Measurements from ENCODE around the gene DDT. TPM values are rescaled to one million over a fixed set of nuclear protein-coding genes. Genes with fewer than 3 reads are reported as not detected.
"Not testable (repeated sequence)": the region's sequence is repeated elsewhere in the genome, so short reads cannot be mapped to it uniquely, and the experiment has no call there.

Gene DDT
- total RNA-seq, 1 experiment from 2014 or later, result 188 TPM

GRCh38 chr22:23989583-23990244 lies 15.5 kb upstream of the DDT start:
- DNase-seq (ENCODE audit: low spot score), result not testable (repeated sequence)

GRCh38 chr22:23986538-23987178 lies 12.4 kb upstream of the DDT start:
- DNase-seq (ENCODE audit: low spot score), result not testable (repeated sequence)

GRCh38 chr22:23986089-23986488 lies 11.8 kb upstream of the DDT start:
- not testable (repeated sequence) for DNase-seq (ENCODE audit: low spot score)

- DNase-seq (ENCODE audit: low spot score), result peak; percentile 43
Measured at GRCh38 chr22:23984430-23984829, 10.2 kb upstream of the DDT start.

DNA sequence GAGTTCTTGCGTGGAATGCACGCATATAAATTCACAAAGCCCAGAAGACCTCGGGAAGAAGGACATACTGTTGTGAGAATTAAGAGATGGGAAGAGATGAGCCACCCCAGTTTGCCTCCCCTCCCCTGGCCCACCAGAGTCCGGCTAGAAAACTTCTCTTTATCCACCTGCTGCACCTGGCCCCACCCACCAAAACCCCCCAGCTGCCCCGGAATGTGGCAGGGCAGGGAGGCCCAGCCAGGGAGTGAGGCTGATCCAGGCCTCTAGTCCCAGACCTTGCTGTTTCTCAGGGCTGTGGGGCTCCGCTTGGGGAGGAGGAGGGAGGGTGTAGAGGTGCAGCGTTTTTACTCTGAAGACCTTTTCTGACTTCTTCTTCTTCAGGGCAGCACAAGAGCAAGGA lies 6.3 kb upstream of the DDT start:
- not testable (repeated sequence) for DNase-seq (ENCODE audit: low spot score)

GRCh38 chr22:23979557-23980240 lies 5.5 kb upstream of the DDT start, which contains the start of gene GSTT2:
GSTT2 (plus strand) TSS chr22:23980134.
- DNase-seq (ENCODE audit: low spot score), result not testable (repeated sequence)

DNA sequence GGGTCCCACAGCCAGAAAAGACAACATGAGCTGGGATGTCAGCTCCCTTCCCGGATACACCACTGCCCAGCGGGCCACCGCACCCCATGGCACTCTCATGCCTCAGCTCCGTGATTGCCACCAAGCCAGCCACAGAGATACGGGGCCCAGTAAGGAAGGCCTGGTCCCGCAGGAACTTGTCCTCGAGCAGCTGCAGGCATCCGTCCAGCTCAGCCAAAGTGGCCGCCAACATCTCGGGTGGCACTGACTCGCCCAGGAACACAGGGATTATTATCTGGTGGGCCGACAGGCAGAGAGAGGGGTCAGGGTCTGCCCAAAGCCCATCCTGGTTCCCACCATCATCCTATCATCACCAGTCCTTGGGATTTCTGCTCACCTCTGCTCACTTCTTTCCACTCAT lies 3.1 kb upstream of the DDT start:
- DNase-seq (ENCODE audit: low spot score), result not testable (repeated sequence)

DNA sequence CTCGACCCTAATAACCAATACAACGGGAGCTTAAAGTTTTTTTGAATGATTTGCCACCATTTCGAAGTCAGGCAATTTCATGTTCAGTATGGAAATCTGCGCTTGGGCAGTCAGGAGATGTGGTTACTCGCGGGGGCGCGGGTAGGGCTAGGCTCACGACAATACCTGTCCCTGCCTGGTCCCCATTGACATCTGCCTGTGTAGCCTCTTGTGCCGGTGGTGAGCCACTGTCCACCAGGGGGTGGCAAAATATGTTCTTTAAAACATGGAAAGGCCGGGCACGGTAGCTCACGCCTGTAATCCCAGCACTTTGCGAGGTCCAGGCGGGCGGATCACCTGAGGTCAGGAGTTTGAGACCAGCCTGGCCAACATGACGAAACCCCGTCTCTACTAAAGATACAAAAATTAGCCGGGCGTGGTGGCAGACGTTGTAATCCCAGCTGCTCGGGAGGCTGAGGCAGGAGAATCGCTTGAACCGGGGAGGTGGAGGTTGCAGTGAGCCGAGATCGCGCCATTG lies 653 bp upstream of the DDT start:
- not testable (repeated sequence) for DNase-seq (ENCODE audit: low spot score)

DNA sequence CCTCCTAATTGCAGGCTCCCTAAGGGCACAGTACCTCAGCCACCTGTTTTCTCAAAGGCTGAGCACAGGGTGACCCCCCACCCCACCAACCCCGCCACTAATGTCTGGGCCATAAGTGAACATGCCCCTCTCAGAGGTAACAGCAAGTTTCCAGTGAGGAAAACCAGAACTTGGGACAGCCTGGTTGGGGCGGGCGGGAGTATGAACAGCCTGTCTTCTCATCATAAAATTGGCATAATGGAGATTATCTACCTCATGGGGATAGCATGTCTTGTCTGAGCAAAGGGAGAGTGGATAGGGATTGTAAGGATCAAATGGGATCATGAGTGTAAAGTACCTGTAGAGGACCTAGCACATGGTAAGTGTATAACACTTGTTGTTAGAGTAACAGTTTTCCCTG lies 2.3 kb downstream of the DDT start:
- DNase-seq (ENCODE audit: low spot score), result not testable (repeated sequence)

DNA sequence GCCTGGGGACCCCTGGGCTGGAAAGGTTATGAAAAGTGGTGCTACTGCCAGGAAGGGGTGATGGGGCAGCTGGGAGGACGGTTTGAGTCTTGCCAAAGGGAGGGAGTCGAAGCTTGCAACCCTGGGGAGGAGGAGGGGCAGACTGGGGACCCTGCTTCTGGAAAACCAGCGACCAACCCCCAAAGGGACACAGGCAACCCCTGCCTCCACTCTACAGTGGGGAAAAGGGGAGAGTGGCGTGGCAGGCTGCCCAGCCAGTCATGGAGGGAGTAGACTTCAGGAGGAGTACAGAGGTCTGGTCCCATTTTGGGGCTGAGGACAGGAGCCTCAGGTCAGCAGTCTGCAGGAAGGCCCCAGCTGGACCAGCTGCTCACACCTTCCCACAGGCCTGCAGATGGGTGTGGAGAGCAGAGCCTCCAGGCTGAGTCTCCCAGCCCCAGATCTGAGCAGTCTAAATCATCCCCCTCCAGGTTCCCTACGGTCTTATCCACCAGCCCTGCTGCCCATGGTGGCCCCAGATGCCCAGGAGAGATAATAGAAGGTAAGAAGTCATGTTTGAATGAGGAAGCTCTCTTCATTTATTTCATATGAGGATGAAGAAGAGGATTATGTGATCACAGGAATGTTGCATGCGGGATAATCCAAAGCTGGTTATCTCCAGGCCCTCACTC lies 3.3 kb downstream of the DDT start:
- no peak for DNase-seq (ENCODE audit: low spot score)

GRCh38 chr22:23970201-23970641 lies 4.0 kb downstream of the DDT start:
- DNase-seq (ENCODE audit: low spot score), result no peak

DNA sequence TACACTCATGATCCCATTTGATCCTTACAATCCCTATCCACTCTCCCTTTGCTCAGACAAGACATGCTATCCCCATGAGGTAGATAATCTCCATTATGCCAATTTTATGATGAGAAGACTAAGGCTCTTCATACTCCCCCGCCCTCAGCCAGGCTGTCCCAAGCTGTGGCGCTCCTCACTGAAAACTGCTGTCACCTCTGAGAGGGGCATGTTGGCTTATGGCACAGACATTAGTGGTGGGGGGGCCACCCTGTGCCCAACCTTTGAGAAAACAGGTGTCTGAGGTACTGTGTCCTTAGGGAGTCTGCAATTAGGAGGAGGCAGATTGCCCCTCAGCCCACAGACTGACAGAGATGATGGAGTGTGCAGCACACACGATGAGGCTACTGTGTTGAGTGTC lies 5.2 kb downstream of the DDT start:
- no peak for DNase-seq (ENCODE audit: low spot score)

DNA sequence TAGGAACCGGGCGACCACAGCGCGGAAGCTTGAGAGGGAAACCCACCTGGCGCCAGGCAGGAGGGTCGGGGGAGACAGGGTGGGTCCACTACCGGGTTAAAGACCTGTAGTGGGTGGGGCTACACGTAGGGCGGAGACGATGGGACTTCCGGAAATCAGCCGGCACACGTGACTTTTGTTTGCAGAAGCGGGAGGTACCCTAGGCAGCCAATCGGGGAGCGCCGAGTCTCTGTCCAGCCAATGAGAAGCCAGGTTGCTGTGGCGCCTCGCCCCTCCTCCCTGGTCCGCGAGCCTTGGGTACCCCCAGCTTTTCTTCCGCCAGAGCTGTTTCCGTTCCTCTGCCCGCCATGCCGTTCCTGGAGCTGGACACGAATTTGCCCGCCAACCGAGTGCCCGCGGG lies 7.7 kb downstream of the DDT start, which contains the start of gene DDTL:
TSS of gene DDTL (plus strand) at position 321 of the 400 bp plus-strand sequence. CDS start at position 348, 27 bp downstream.
- not testable (repeated sequence) for DNase-seq (ENCODE audit: low spot score)

DNA sequence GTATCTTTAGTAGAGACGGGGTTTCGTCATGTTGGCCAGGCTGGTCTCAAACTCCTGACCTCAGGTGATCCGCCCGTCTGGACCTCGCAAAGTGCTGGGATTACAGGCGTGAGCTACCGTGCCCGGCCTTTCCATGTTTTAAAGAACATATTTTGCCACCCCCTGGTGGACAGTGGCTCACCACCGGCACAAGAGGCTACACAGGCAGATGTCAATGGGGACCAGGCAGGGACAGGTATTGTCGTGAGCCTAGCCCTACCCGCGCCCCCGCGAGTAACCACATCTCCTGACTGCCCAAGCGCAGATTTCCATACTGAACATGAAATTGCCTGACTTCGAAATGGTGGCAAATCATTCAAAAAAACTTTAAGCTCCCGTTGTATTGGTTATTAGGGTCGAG lies 8.1 kb downstream of the DDT start:
- DNase-seq (ENCODE audit: low spot score), result not testable (repeated sequence)

- DNase-seq (ENCODE audit: low spot score), result not testable (repeated sequence)
Measured at GRCh38 chr22:23961084-23961771, 13.0 kb downstream of the DDT start, which contains the start of gene GSTT2B. GSTT2B (minus strand) TSS chr22:23961195; CDS start chr22:23961131, 64 bp downstream.

- peak; percentile 42 for DNase-seq (ENCODE audit: low spot score)
Measured at GRCh38 chr22:23956301-23956900, 17.8 kb downstream of the DDT start.

- DNase-seq (ENCODE audit: low spot score), result not testable (repeated sequence)
Measured at GRCh38 chr22:23955886-23956285, 18.4 kb downstream of the DDT start.

- not testable (repeated sequence) for DNase-seq (ENCODE audit: low spot score)
Measured at GRCh38 chr22:23954991-23955305, 19.3 kb downstream of the DDT start.

DNA sequence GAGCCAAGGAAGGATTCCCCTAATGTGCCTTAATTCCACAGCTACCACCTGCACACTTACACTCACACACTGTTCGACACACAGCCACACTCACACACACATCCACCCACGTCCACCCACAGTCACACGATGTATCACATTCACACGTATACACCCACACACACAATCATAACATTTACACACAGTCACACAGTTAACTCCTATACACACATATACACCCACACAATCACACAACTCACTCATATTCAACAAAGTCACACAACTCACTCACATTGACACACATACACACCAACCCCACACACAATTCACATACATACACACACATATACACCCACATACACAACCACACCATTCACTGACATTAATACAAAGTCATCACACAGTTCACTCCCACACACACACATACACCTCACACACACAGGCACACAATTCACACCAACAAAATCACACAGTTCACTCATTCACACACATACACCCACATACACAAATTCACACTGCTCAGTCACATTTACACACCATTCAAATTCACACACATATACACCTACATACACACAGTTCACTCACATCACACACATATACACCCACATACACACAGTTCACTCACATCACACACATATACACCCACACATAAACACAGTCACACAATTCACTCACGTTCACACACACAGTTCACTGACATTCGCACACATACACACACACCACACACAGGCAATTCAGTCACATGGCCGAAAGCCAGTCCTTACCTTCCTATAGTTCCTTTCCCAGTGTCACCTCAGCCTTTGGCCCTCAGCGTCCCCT lies 19.8 kb downstream of the DDT start:
- DNase-seq (ENCODE audit: low spot score), result not testable (repeated sequence)

DNA sequence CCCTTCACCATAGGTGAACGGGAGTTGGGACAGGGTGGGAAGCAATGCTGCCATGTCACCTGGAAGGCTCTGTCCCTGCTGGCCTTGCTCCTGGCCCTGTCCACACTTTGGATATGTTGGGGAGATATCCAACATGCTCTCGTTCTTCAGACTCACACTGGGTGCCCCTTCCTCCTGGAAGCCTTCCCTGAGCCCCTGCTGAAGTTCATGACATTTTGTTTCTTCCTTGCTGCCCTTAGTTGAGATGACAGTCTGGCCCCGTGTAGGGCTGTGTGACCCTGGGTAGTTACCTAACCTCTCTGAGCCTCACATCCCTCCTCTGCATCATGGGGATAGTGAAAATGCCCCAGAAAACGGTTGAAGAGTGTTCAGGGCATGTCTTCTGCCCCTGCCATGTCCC lies 20.8 kb downstream of the DDT start:
- DNase-seq (ENCODE audit: low spot score), result not testable (repeated sequence)
